Measurements from ENCODE around the gene HNF1B.

HNF1B gene

GRCh38 chr17:37774504-37774903 lies 29.6 kb upstream of the HNF1B start:
- no peaks in the 10 kb centered on the region for H3K4me1 Mint-ChIP-seq
- no peak overlapping the region for H3K27ac Mint-ChIP-seq
- H3K36me3 Mint-ChIP-seq (ENCODE audit: low read depth) = no peaks in the 10 kb centered on the region
- H3K27me3 Mint-ChIP-seq (ENCODE audit: low read depth, poor library complexity) = peaks cover 12% of the 10 kb centered on the region
- no peak for DNase-seq
- peaks cover 3% of the 10 kb centered on the region for H3K9me3 Mint-ChIP-seq
- H3K4me3 Mint-ChIP-seq = no peak overlapping the region
- TF ChIP-seq CTCF (IDR thresholded peaks at IDR 0.05) = no peak

- Mint-ChIP-seq H3K36me3 (ENCODE audit: low read depth) (no peaks in the 10 kb centered on the region), H3K4me1 (no peaks in the 10 kb centered on the region), H3K9me3 (peaks cover 17% of the 10 kb centered on the region), H3K27ac (no peak overlapping the region), H3K27me3 (ENCODE audit: low read depth, poor library complexity) (peaks cover 12% of the 10 kb centered on the region), H3K4me3 (no peak overlapping the region)
- DNase-seq = no peak
- no peak for TF ChIP-seq CTCF (IDR thresholded peaks at IDR 0.05)
Observed at GRCh38 chr17:37772982-37773381, 28.1 kb upstream of the HNF1B start.

GRCh38 chr17:37770631-37771518 lies 26.0 kb upstream of the HNF1B start:
- TF ChIP-seq CTCF (IDR thresholded peaks at IDR 0.05) = peak; percentile 74
- no peaks in the 10 kb centered on the region for H3K36me3 Mint-ChIP-seq (ENCODE audit: low read depth)
- no peaks in the 10 kb centered on the region for H3K4me1 Mint-ChIP-seq
- peaks cover 28% of the 10 kb centered on the region for H3K9me3 Mint-ChIP-seq
- DNase-seq = peak; percentile 75
- peaks cover 23% of the 10 kb centered on the region for H3K27me3 Mint-ChIP-seq (ENCODE audit: low read depth, poor library complexity)
- H3K27ac Mint-ChIP-seq = no peak overlapping the region
- H3K4me3 Mint-ChIP-seq = no peak overlapping the region

GRCh38 chr17:37769050-37769449 lies 24.2 kb upstream of the HNF1B start:
- no peaks in the 10 kb centered on the region for H3K36me3 Mint-ChIP-seq (ENCODE audit: low read depth)
- DNase-seq = no peak
- peaks cover 32% of the 10 kb centered on the region for H3K27me3 Mint-ChIP-seq (ENCODE audit: low read depth, poor library complexity)
- peaks cover 28% of the 10 kb centered on the region for H3K9me3 Mint-ChIP-seq
- no peak overlapping the region for H3K27ac Mint-ChIP-seq
- no peak overlapping the region for H3K4me3 Mint-ChIP-seq
- peaks cover 12% of the 10 kb centered on the region for H3K4me1 Mint-ChIP-seq
- no peak for TF ChIP-seq CTCF (IDR thresholded peaks at IDR 0.05)

GRCh38 chr17:37768438-37768837 lies 23.6 kb upstream of the HNF1B start:
- Mint-ChIP-seq H3K27me3 (ENCODE audit: low read depth, poor library complexity) (peaks cover 35% of the 10 kb centered on the region), H3K9me3 (peaks cover 28% of the 10 kb centered on the region), H3K4me1 (peaks cover 13% of the 10 kb centered on the region), H3K27ac (no peak overlapping the region), H3K36me3 (ENCODE audit: low read depth) (no peaks in the 10 kb centered on the region), H3K4me3 (no peak overlapping the region)
- DNase-seq = no peak
- no peak for TF ChIP-seq CTCF (IDR thresholded peaks at IDR 0.05)

- Mint-ChIP-seq H3K4me1 (peaks cover 13% of the 10 kb centered on the region), H3K27ac (no peak overlapping the region), H3K27me3 (ENCODE audit: low read depth, poor library complexity) (peaks cover 47% of the 10 kb centered on the region), H3K36me3 (ENCODE audit: low read depth) (no peaks in the 10 kb centered on the region), H3K4me3 (no peak overlapping the region), H3K9me3 (peaks cover 28% of the 10 kb centered on the region)
- DNase-seq = no peak
- no peak for TF ChIP-seq CTCF (IDR thresholded peaks at IDR 0.05)
Observed at GRCh38 chr17:37766971-37767370, 22.1 kb upstream of the HNF1B start.

Data from nephron progenitor cell (in vitro differentiated cells).